Muscle of leg (tissue), 16 donors: ENCODE results near the gene PRSS57. TPM values are rescaled to one million over a fixed set of nuclear protein-coding genes. Genes with fewer than 3 reads are reported as not detected.
"Not testable (repeated sequence)": the region's sequence is repeated elsewhere in the genome, so short reads cannot be mapped to it uniquely, and the experiment has no call there.

Experiments
- DNase-seq: peaks from one replicate; pipeline ENCODE4 v3.0.0; 2013
- H3K27ac ChIP-seq: one replicate; pipeline ENCODE4 v1.5.1; 2013; ENCODE audit warnings: mild to moderate bottlenecking, low read length, control low read depth
- H3K27me3 ChIP-seq: one replicate; pipeline ENCODE4 v1.6.1; 2013; ENCODE audit warnings: low read length; ENCODE audit not compliant: control insufficient read depth, insufficient read depth
- H3K36me3 ChIP-seq: one replicate; pipeline ENCODE4 v1.6.1; 2013; ENCODE audit warnings: low read length; ENCODE audit not compliant: control insufficient read depth, insufficient read depth
- H3K4me1 ChIP-seq: one replicate; pipeline ENCODE4 v1.6.1; 2013; ENCODE audit warnings: low read length; ENCODE audit not compliant: control insufficient read depth, insufficient read depth
- H3K4me3 ChIP-seq: one replicate; pipeline ENCODE4 v1.5.1; 2013; ENCODE audit warnings: low read length, control low read depth
- H3K9me3 ChIP-seq: replicated peaks from 2 replicates; pipeline ENCODE4 v1.6.1; 2013; ENCODE audit warnings: low read depth, low read length; ENCODE audit not compliant: control insufficient read depth
- WGBS: methylation state at CpG from one replicate; pipeline ENCODE4 v1.1.5; 2013; ENCODE audit warnings: missing lambda C conversion rate; ENCODE audit not compliant: insufficient coverage; 5-methylcytosine and 5-hydroxymethylcytosine counted together
- long read RNA-seq, 11 donors: transcript quantifications; one replicate each; lab custom pipeline, GENCODE V29; 2026
- polyA plus RNA-seq, 8 donors: library from polyadenylated mRNA; unstranded; fragments of 120-200 nt; gene quantifications; one replicate each; pipeline versions ENCODE4 v1.2.1 to v1.2.3, GENCODE V29; 2013; ENCODE audit warnings: inconsistent platforms in 1 of 8, low replicate concordance in 1 of 8; ENCODE audit not compliant: insufficient read length in 8 of 8, insufficient read depth in 1 of 8
- total RNA-seq: library from RNA; stranded (reverse); fragments of 120-200 nt; gene quantifications from one replicate; pipeline ENCODE4 v1.2.4, GENCODE V29; 2013

Gene PRSS57
- 0.04 TPM for total RNA-seq
- polyA plus RNA-seq, result 1 to 10 TPM in 1 of 8 donors, under 1 TPM in 6, not detected in 1; 0.16 to 1.2 (median 0.31) TPM
- long read RNA-seq, donor 1, result 0 reads
- long read RNA-seq, donor 2, result 0 reads
- long read RNA-seq, donor 3, result 0 reads
- long read RNA-seq, donor 4, result 0 reads
- long read RNA-seq, donor 5, result 0 reads
- long read RNA-seq, donor 6, partial matches to known transcripts, result 0 of 1 reads
- long read RNA-seq, donor 6, other reads (novel, unspliced or antisense), result 0 of 1 reads
- long read RNA-seq, donor 7, result 0 reads
- long read RNA-seq, donor 8, result 0 reads
- long read RNA-seq, donor 9, result 0 reads
- long read RNA-seq, donor 10, result 0 reads
- long read RNA-seq, donor 11, result 0 reads

DNA sequence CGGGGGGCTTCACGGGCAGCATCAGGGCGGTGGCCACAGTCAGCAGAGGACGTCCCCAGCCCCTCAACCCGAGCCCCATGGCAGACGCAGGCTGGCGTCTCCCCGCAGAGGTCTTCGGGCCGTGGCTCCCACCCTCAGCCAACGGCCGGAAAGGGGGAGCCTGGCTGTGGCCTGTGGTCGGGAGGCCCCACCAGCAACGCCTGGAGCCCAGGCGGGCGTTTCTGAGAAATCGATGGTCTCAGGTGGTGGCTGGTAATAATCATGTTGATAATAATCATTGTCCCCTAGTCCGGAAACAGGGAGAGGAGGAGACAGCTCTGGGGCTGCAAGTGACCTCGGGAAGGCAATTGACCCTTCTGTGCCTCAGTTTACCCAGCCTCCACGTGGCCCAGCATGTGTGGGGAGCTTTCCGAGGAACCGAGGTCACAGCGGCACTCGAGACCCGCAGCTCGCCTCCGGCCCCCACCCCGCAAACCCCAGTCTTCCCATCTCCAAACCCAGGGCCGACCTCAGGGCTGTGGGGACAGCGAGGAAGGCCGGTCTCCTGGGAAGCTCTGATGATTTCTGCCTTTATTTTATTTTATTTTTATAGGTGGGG lies at the start of gene PRSS57:
TSS of gene PRSS57 (minus strand) at position 101 of the 598 bp plus-strand sequence. CDS start at position 79, 22 bp downstream.
- H3K27me3 ChIP-seq, result peaks cover 17% of the 10 kb centered on the region
- no peak for DNase-seq
- H3K9me3 ChIP-seq, result no peaks in the 10 kb centered on the region
- H3K36me3 ChIP-seq, result no peaks in the 10 kb centered on the region
- no peak within 1 kb of the TSS for H3K27ac ChIP-seq
- H3K4me1 ChIP-seq, result no peaks in the 10 kb centered on the region
- WGBS, result 55% methylated on average over 24 of the region's 31 CpGs
- no peak within 1 kb of the TSS for H3K4me3 ChIP-seq

DNA sequence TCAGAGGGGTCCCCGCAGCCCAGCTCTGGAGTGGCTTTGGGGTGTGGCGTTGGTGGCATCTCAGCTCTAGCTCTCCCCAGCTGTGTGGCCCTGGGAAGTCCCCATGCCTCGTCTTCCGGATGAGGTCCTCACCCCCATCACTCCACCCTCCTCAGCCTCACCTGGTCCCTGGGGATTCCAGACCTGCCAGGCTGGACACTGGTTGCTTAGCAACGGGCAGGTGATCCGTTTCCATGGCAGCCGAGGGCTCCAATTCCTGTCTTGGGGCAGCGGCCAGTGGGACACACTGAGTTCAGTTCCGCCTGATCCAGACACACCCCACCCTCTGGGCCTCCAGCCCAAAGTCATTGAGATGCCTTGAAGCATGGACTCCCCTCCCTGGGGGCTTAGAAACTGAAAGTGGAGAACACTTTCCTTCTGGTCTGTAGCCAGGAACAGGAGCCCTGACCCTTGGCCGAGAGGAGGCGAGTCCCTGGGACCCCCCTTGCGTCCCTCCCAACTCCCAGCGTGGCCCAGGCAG lies 48.0 kb upstream of the PRSS57 start:
- DNase-seq, result peak; percentile 88
- Histone ChIP-seq H3K4me1 (peaks cover 9% of the 10 kb centered on the region), H3K9me3 (peaks cover 15% of the 10 kb centered on the region), H3K36me3 (peaks cover 4% of the 10 kb centered on the region), H3K27ac (no peak overlapping the region), H3K4me3 (no peak overlapping the region), H3K27me3 (no peaks in the 10 kb centered on the region)
- 19% methylated on average over 6 of the region's 13 CpGs for WGBS

DNA sequence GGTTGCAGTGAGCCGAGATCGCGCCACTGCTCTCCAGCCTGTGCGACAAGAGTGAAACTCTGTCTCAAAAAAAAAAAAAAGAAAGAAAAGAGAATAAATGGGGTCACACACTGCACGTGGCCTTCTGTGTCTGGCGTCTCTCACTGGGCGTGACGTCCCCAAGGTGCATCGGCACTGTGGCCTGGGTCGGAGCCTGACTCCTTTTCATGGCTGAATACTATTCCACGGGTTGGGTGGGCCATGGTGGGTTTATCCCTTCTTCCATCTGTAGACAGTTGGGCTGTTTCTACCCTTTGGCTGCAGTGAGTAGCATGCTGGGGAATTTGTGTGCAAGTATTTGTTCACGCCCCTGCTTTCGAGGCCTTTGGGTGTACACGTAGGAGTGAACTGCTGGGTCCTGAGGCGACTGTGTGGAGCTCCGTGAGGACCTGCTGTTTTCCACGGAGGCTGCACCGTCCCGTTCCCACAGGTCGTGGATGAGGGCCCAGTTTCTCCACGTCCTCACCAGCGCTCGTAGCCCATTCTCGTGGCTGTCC lies 47.4 kb upstream of the PRSS57 start:
- no peak overlapping the region for H3K27ac ChIP-seq
- H3K36me3 ChIP-seq, result no peaks in the 10 kb centered on the region
- H3K9me3 ChIP-seq, result peaks cover 10% of the 10 kb centered on the region
- H3K4me1 ChIP-seq, result peaks cover 9% of the 10 kb centered on the region
- WGBS, result 85% methylated on average over 24 of the region's 24 CpGs
- H3K27me3 ChIP-seq, result no peaks in the 10 kb centered on the region
- DNase-seq, result no peak
- H3K4me3 ChIP-seq, result no peak overlapping the region

DNA sequence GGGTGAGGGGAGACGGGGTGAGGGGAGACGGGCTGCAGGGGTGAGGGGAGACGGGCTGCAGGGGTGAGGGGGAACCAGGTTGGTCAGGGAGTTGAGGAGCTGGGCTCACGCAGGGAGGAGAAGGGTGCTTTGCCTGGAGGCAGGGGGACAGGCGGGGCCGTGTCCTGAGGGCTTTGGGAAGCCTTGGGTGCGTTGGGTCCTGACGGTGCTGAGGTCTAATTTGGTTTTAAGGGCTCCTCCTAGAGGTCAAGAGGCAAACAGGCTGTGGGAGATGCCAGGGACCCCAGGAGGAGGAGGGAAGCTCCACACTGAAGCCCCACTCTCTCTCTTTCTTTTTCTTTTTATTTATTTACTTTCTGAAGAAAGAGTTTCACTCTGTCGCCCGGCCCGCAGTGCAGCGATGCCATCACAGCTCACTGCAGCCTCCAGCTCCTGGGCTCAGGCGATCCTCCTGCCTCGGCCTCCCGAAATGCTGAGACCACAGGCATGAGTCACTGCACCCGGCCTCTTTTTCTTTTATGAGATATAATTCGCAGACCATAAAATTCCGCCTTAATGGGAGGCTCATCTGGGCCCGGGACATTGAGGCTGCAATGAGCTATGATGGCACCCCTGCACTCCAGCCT lies 46.4 kb upstream of the PRSS57 start:
- peaks cover 9% of the 10 kb centered on the region for H3K4me1 ChIP-seq
- peaks cover 4% of the 10 kb centered on the region for H3K9me3 ChIP-seq
- no peak overlapping the region for H3K4me3 ChIP-seq
- H3K27me3 ChIP-seq, result no peaks in the 10 kb centered on the region
- H3K36me3 ChIP-seq, result no peaks in the 10 kb centered on the region
- no peak for DNase-seq
- 72% methylated on average over 14 of the region's 19 CpGs for WGBS
- H3K27ac ChIP-seq, result no peak overlapping the region

DNA sequence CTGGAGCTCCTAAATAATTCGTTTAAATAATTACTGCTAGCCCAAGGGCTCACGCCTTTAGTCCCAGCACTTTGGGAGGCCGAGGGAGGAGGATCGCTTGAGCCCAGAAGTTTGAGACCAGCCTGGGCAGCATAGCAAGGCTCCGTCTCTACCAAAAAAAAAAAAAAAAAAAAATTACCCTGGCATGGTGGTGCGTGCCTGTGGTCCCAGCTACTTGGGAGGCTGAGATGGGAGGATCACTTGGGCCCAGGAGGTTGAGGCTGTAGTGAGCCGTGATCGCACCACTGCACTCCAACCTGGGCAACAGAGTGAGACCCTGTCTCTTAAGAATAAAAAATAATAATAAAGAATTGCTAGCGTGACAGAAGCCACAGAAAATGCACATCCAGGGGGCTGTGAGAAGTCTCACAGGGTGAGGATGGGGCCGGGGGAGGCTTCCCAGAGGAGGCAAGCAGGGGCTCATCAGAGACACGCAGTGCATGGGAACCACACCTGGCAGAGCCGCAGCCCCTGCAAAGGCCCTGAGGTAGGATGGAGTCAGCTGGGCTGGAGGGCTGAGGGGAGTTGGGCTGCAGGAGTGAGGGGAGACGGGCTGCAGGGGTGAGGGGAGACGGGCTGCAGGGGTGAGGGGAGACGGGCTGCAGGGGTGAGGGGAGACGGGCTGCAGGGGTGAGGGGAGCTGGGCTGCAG lies 45.7 kb upstream of the PRSS57 start:
- not testable (repeated sequence) for H3K36me3 ChIP-seq, H3K27ac ChIP-seq, H3K9me3 ChIP-seq, H3K4me3 ChIP-seq, H3K4me1 ChIP-seq, DNase-seq, H3K27me3 ChIP-seq
- 71% methylated on average over 6 of the region's 16 CpGs for WGBS

DNA sequence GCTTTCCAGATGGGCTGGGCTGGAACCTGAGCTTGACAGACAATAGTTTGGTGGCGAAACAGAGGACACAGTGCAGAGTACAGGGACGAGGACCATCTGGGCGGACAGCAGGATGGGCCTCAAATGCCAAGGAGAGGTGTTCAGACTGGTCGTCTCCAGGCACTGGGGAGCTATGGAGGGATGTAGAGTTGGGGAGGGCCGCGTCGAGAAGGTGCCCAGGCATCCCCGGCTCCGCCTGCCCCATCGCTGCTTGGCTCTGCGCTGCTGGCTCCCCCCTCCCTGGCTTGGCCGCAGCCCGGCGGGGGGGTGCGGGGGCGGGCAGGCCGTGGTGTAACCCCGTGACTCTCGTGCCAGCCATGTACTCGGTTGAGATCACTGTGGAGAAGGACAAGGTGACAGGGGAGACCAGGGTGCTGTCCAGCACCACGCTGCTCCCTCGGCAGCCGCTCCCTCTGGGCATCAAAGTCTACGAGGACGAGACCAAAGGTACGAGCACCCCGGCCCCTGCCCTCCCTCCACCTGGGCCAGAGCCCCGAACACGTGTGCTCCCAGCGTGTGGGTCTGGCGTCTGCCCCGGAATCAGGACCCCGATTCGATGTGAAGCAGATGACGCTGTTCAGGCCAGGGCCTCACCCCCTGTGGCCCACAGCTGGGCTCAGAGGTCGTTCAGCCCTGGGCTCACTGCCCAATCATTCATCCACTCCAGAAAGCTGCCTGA lies 44.9 kb upstream of the PRSS57 start:
- H3K4me1 ChIP-seq, result peaks cover 9% of the 10 kb centered on the region
- no peak for DNase-seq
- 81% methylated on average over 31 of the region's 36 CpGs for WGBS
- H3K27ac ChIP-seq, result no peak overlapping the region
- H3K4me3 ChIP-seq, result no peak overlapping the region
- H3K27me3 ChIP-seq, result no peaks in the 10 kb centered on the region
- H3K36me3 ChIP-seq, result peaks cover 6% of the 10 kb centered on the region
- peaks cover 4% of the 10 kb centered on the region for H3K9me3 ChIP-seq

DNA sequence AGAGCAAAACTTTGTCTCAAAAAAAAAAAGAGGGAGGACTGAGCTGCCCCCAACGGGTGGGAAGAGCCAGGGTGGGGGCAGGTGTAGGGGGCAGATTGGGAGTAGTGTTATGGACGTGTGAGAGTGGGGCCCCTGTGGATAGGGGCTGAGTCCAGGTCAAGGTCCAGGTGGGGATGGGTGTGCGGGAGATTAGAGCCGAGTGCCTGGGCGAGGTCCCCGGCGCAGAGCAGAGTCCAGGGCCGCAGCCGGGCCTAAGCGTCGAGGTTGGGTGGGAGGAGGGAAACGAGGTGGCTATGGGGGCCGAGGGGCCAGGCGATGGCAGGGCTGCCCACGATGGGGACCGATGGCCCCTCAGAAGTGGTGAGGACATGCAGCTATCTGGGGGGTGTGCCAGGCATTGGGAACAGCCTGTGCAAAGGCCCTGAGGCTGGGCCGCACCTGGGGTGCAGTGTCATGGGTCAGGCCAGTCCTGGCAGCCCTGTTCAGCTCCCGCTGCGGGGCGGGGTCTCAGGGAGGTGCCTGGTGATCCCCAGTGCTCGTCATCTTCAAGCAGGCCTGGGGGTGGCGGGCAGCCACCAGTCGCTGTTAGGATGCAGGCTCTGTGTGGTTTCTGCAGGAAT lies 43.4 kb upstream of the PRSS57 start:
- Histone ChIP-seq H3K4me1 (peaks cover 11% of the 10 kb centered on the region), H3K27me3 (no peaks in the 10 kb centered on the region), H3K9me3 (no peaks in the 10 kb centered on the region), H3K27ac (no peak overlapping the region), H3K36me3 (peaks cover 6% of the 10 kb centered on the region), H3K4me3 (no peak overlapping the region)
- DNase-seq, result no peak
- WGBS, result 85% methylated on average over 23 of the region's 23 CpGs

DNA sequence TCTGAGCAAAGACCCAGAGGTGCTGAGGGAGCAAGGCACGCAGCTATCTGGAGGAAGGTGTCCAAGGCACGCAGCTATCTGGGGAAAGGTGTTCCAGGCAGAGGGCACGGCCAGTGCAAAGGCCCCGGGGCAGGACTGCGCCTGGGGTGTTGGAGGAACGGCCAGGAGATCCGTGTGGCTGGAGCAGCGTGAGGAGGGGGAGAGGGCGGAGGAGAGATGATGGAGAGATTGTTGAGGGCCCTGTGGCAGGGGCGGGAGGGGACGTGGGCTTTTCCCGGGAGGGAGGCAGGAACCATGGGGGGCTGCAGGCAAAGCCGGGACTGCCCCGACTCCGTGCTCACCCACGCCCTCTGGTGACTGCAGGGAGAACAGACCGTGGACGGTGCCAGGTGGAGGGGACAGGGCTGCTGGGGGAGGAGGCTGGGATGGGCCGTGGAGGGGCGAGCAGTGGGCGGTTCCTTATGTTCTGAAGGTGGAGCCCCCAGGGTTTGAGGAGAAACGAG lies 42.4 kb upstream of the PRSS57 start:
- Histone ChIP-seq H3K27ac (no peak overlapping the region), H3K27me3 (no peaks in the 10 kb centered on the region), H3K9me3 (no peaks in the 10 kb centered on the region), H3K4me1 (peaks cover 2% of the 10 kb centered on the region), H3K36me3 (peaks cover 6% of the 10 kb centered on the region), H3K4me3 (no peak overlapping the region)
- 37% methylated on average over 22 of the region's 22 CpGs for WGBS
- no peak for DNase-seq

DNA sequence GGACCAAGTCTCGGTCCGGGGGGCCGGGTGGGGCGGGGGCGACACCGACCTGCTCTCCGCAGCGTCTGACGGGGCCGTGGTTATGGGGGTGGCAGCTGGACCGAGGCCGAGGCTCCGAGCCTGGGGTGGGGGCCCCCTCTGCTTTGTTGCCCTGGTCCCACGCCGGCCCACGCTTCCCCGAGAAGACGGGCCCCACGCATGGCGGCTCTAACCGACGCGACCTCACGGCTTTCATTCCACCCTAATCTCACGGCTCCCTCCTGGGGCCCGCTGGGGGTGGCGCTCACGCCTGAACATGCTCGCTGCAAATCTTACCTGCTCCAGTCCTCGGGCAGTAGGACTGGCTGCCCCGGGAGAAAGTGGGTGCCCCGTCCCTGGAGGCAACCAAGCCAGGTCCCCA lies 40.9 kb upstream of the PRSS57 start:
- Histone ChIP-seq H3K27me3 (no peaks in the 10 kb centered on the region), H3K4me3 (no peak overlapping the region), H3K36me3 (peaks cover 10% of the 10 kb centered on the region), H3K4me1 (peaks cover 2% of the 10 kb centered on the region), H3K27ac (no peak overlapping the region), H3K9me3 (no peaks in the 10 kb centered on the region)
- no peak for DNase-seq
- 83% methylated on average over 31 of the region's 32 CpGs for WGBS
